GM21367 (cell line): ENCODE results near the gene DUSP8.
"Not testable (repeated sequence)": the region's sequence is repeated elsewhere in the genome, so short reads cannot be mapped to it uniquely, and the experiment has no call there.

Source experiments
- ATAC-seq: cut with Tn5 transposase; IDR thresholded peaks from one replicate; pipeline ENCODE4 v1.9.1; 2021; ENCODE audit not compliant: unreplicated experiment

The DUSP8 gene

DNA sequence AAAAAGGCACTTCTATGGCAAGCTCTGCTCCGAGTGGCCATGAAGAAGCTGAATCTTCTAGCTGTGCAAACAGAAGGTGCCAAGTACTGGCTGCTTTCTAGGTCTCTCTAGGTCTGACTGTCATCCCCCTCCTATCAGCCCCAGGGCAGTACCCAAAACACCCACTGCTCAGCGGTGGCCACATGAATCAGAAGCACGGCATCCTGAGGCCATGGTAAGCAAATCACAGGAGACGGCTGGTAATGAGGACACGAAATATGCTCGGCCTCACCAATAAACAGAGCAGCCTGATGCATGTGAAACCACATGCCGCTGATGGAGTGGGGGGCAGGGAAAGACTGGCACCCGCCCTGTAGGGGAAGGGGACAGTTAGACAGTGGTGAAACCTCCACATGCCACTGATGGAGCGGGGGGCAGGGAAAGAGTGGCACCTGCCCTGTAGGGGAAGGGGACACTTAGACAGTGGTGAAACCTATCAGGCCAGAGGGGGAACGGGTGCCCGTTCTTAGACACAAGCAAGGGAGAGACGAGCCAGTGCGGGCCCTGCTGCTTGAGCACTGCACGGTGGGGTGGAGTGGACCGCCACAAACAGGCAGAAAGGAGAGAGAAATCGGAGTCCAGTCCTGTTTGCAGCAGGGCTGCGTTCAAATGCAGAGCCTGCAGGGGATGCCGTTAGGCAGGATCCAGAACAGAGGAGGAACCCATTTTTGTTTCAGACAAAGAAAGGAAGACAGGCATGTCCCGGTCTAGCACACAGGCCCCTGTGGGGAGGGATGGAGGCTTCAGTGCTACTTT is 55.6 kb downstream of the DUSP8 start:
- ATAC-seq = no peak

DNA sequence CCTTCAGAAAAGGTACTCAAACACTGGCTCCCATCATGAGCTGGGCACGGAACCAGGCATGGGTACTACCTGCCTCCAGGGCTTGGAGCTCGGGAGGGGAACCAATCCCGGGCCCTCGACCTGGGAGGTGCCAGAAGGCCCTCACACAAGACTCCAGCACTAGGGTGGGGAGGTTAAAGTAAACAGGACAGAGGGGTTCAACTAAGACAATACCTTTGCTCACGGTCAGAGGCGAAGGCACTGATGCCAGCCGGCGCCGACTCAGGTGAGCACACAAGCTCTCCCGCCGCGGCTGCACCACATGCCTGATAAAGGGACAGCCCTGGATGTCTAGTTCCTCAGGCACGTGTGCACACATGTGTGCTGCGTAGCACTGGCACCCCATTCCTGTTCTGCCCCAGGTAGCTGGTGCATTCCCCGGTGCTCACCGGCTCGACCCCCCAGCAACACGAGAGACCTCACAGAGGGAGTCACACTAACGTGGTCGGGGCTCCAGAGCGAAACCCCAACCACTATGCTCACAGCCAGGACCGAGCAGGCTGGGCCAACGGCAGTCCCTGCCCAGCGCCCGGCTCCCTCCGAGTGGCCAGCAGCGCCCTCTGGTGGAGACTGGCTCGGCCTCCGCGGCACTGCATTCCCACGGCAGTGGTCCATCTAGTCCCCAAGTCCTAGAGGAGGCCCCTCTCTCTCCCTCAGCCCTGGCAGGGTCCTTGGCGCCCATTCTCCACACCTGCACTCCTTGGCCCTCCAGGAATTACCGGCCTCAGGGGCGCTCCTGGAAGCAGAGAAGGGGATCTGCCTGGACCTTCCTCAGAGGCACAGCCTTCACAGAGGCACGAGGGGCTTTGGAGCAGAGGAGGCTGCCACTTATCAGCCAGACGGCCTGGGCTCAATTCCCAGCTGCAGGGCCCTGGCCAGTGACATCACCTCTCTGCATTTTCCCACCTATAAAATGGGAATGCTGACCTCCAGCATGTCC is 56.7 kb downstream of the DUSP8 start:
- no peak for ATAC-seq

DNA sequence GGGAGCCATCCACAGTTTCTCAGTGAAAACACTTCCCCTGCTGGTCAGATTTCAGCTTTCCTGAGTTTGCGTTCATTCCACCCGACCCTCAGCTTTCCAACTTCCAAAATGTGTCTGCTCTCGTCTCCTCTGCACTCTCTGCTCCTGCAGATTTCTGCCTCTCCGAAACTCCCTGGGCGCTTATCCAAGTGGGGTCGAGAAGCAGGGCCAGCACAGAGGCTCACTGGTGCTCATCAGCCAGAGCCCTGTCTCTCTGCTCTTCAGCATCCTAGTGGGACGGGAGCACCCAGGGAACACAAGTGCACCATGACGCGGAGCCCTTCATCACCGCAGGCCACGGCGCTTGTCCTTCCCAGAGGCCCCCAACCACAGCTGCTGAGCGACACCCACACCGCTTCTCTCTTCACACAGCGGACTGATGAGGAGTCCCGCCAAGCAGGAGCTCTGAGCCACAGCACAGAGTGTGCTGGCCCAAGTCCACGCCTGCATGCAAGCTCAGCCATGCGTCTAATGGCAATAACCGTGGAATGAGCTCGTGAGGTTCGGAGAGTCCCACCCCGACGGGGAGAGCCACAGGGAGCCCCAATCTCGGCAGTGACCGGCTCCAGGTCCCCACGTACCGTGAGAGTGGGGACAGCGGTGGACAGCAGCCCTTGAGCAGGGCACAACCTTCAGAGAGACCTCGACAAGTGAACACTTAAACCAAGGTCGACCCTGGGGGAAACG is 57.6 kb downstream of the DUSP8 start:
- ATAC-seq = no peak

DNA sequence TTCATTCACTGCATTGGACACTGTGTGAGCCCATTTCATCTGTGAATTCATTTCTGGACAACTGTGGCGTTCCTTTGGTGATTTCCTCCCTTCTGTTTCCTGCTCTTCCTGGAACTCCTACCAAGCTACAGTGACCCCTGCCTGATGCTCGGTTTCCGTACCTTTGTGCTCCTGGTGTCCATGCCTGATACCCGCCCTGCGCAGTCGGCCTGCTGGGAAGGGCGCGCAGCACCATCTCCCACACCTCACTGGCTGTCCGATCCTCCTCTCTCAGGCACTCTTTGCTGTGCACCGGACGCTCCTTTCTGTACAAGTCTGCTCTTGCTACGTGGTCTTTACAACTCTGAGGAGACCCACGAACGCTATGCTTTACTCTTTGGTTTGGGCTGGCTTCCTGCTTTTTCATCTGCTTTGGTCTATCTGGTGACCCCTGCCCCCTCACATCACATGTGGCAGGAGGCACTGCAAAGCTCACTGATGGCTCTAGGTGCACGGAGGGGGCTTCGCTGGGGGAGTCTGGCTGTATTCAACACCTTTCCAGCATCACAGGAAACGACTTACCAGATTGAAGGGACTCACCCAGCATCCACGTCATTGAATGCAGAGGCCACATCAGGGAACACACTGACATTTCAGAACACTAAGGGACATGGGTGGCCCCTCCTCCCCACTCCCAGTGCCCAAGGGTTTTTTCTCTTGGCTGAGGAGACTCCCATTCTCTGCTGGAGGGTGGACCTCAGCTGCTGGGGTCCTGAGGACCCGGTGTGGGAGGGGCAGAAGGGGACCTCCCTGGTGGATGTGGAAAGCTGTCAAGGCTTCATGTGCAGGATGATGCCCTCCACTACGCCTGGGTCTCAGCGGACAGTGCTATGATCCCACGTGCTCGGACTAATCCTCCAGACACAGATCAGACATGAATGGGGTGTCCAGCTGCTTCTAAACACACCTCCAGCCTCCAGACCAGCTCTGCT is 58.5 kb downstream of the DUSP8 start:
- no peak for ATAC-seq

DNA sequence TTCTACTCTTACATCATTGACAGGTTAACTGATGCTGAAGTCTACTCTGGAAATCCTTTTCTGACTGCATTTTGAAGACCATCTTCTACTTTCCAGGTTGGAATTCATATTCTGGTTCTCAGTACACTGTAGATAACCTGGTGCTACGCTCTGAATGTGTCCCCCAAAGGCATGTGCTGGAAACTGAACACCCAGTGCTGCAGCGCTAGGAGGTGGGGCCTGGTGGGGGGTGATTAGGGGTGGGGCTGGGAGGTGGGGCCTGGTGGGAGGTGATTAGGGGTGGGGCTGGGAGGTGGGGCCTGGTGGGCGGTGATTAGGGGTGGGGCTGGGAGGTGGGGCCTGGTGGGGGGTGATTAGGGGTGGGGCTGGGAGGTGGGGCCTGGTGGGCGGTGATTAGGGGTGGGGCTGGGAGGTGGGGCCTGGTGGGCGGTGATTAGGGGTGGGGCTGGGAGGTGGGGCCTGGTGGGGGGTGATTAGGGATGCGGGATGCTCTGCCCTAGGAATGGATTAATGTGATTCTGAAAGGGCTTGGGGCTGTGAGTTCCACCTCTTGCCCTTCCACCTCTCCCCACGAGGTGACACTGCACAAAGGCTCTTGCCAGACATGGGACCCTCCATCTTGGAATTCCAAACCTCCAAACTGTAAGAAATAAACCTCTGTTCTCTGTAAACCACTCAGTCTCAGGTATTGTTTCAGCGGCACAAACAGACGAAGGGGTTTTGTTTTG is 59.4 kb downstream of the DUSP8 start:
- not testable (repeated sequence) for ATAC-seq

DNA sequence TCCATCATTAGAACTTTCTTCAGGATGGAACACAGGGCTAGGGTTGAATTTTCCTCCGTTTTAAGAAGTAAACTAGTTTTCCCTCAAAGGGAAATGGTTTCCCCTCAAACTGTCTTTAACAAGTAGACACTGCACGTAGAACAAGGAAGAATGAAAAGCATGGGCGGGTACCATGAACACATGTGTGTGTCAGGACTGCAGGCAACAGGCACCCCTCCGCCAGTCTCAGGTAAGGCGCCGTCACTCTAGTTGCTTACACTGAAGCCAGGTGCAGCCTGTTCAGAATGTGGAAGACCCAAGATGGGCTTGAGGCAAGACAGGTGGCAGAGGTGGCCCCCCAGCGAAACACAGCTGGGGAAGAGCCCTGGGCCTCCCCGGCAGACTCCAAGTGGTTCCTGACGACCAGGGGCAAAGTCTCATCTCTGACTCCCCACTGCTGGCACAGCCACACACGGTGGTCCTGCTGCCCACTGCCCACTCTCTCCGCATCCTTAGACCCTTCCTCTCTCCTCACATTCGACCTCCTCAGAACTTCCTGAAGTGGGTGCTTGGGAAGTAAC is 60.1 kb downstream of the DUSP8 start:
- ATAC-seq = no peak

DNA sequence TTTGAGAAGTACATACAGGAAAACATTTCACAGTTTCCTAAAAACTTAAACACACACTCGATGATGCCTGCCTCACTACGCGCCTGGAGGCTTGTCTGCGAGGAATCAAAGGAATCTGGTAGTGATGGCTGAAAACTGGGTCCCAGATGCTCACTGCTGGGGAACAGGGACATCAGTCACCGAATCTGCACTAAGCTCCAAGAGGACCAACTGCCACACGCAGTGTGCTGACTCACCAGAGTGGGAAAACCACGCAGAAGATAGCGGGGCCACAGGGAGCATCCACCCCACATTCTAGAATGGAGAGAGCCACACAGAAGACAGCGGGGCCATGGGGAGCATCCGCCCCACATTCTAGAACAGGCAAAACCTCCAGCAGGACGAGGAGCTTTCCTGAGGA is 61.1 kb downstream of the DUSP8 start:
- no peak for ATAC-seq

DNA sequence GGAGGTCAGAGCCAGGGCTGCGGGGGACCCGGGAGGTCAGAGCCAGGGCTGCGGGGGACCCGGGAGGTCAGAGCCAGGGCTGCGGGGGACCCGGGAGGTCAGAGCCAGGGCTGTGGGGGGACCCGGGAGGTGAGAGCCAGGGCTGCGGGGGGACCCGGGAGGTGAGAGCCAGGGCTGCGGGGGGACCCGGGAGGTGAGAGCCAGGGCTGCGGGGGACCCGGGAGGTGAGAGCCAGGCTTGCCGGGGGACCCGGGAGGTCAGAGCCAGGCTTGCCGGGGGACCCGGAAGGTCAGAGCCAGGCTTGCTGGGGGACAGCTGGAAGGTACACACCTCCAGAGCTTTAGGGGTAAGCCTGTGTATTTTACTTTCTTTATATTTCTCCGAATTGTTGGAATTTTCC is 61.7 kb downstream of the DUSP8 start:
- ATAC-seq = not testable (repeated sequence)

DNA sequence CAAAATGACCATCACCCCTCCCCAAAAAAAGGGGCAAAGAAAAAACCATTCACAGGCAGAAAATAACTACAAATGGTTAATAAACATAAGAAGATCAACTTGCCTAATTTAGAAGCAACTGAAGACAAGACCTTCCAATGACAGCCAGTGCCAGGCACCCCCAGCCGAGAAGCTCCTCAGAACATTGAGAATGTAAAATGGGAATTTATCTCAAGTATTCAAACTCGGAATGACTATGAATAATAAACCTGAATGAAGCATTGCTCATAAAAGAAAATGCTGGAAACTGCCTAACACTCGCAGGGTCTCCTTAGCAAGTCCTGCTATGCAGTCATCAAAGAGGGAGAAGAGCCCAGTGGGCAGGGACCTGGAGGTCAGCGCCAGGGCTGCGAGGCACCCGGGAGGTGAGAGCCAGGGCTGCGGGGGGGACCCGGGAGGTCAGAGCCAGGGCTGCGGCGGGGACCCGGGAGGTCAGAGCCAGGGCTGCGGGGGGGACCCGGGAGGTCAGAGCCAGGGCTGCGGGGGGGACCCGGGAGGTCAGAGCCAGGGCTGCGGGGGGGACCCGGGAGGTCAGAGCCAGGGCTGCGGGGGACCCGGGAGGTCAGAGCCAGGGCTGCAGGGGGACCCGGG is 62.3 kb downstream of the DUSP8 start:
- ATAC-seq = no peak

DNA sequence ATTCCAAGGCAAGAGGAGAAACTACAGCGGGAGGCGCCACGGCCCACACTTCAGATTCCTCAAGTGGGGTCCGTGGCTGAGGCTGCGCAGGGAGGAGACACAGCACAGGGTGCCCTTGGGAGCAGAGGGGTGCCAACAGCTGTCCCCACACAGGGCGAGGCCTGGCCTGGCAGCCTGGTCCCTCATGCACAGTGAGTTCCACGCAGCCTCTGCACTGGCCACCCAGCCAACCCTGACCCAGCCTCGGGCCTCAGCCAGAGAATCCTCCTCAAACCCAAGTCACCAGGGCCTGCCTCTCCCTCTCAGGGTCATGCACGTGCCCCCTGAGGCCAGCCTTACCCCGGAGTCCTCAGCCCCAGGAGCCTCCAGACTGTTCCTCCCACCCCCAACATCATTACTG is 63.1 kb downstream of the DUSP8 start:
- no peak for ATAC-seq

DNA sequence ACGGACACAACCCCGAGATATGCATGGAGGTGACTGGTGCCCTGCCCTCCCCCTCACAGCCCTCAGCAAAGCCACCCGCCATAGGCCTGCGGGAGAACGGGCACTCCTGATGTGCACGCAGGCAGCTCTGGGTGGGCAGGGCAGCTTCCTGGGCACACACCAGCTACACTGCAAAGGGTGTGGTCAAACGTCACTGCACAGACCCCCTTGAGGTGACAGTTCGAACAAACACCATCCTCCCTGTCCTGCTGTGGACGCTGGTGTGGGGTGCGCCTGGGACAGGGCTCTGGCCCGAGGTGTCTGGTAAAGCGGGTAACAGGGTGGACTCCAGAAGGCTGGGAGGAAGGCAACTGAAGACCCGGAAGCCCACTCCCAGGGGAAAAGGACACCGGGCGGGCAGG is 63.6 kb downstream of the DUSP8 start:
- no peak for ATAC-seq

DNA sequence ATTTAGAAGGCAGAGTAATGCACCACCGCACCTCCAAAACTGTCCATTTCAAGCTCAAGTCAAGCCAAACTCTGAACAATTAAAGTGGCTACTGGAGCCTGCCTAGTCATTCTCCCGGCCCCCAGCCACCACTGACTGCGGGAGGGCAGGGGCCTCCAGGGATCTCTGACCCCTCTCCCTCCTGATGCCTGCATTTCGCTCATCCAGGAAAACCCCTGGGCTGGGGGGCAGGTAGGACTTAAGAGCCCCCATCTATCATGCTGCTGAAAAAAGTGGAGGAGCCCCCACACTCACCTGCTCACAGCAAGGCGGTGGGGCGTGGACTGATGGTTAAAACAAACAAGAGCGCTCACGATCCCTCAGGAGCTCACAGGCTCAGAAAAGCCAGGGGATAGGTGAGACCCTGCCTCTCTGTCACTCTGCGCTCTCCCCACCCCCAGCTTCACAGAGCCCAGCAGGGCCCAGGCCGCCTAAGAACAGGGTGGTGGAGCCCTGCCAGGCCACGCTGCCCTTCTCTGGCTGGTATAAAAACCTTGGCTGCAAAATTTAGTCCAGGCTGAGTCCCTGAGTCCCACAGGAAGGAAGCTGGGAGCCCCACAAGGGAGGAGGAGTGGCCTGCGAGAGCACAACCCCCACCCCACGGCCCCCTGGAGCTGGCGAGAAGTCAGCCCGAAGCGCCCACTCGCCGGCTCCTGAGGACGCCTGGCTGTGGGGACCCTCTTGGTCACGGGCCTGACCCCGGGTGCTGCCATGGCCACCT is 64.5 kb downstream of the DUSP8 start:
- ATAC-seq = no peak

DNA sequence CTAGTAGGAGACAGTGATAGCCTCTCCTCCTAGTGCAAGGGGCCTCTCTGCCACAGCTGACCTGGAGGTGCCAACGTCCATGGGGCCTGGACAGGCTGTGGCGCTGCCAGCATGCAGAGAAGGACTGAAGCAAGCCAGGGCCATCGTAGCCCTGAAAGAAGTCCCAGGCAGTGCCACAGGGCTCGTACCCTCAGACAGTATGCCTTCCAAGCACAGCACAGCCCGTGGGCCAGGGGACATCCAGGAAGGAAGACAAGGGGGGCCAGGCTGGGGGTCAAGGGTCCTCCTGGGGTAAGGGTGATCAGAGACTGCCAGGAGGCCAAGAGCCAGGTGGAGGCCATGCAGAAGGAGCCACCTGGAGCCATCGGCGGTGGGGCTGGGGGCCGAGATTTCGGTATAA is 65.1 kb downstream of the DUSP8 start:
- ATAC-seq = no peak

DNA sequence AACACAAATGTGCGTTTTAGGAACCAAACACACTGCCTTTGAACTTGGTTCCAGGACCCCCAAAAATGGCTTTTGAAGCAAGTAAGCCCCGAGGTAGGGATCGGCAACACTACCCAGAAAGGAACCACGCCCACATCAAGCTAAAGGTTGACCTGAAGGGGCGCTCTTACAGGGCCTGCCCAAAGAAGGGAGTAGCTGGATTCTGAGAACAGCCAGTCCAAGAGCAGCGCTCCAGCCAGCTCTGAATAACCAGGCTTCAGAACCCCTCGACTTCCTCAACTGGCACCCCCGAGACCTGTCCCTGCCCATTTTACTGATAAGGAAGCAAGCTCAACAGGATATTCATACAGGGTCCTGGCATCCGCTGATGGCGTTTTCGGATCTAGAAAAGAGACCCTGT is 66.6 kb downstream of the DUSP8 start:
- ATAC-seq = no peak

DNA sequence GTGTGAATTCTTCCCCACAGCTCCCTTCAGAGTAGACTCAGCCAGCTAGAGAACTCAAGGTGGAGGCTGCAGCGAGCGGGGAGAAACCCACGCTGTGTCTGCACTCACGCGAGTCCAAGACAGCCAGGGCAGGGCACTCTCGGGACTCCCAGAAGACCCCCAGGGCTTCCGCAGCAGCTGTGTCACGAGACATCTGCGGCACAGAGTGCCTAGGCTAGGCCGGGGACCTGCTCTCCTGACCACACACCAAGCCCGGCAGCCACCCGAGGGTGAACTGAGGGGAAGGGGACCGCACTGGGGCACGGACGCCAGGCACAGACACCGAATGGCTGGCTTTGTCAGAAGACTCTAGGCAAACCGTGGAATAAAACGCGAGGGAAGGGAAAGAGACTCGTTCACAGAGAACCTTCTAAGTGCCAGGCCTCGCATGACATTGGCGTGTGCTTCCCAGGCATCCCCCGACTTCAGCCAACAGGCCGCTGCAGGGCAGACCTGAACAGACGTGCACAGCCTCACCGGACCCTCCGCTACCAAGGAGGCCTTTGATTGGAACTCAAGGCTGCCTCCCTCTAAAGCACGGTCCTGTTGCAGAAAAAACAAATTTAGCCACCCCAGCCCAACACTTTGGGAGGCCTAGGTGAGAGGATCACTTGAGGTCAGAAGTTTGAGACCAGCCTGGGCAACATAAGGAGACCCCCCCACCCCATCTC is 67.3 kb downstream of the DUSP8 start:
- no peak for ATAC-seq

DNA sequence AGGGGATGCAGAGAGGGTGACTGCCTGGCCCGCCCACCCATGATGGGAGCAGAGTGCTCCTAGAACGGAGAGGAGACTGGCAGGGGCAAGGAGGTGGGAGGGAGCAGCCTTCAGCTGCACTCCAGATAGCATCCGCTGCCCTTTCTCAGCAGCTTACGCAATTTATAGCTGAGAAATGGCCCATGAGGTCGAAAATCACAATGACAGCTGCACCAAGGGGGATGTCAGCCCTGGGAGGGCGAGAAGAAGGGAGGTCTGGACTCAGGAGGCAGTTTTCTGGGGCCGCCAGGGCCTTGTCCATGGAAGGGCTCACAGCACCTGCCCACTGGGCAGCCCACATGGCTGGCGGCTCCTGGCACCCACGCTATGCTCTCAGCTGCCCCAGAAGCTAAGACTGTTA is 67.9 kb downstream of the DUSP8 start:
- ATAC-seq = no peak
